HG03025 (cell line): ENCODE measurements around the gene BCOR.

Source experiments
- ATAC-seq: cut with Tn5 transposase; IDR thresholded peaks from one replicate; pipeline ENCODE4 v1.9.1; 2021; ENCODE audit warnings: mild to moderate bottlenecking, moderate library complexity; ENCODE audit not compliant: unreplicated experiment, low FRiP score

The BCOR gene

GRCh38 chrX:40099055-40099958 is 1.5 kb upstream of the BCOR start:
- ATAC-seq = no peak

- ATAC-seq = no peak
These were observed 701 bp upstream of the BCOR start for GRCh38 chrX:40098264-40099054.

- ATAC-seq = no peak
These were observed 636 bp downstream of the BCOR start for GRCh38 chrX:40097141-40097503.

GRCh38 chrX:40096395-40097091 is 1.2 kb downstream of the BCOR start:
- ATAC-seq = no peak

- no peak for ATAC-seq
These were observed 2.0 kb downstream of the BCOR start for GRCh38 chrX:40095583-40096394.

GRCh38 chrX:40094900-40095582 is 2.7 kb downstream of the BCOR start:
- ATAC-seq = no peak

- ATAC-seq = no peak
These were observed 3.5 kb downstream of the BCOR start for GRCh38 chrX:40094041-40094899.

- ATAC-seq = no peak
These were observed 4.2 kb downstream of the BCOR start for GRCh38 chrX:40093586-40093985.

GRCh38 chrX:40092808-40093435 is 4.8 kb downstream of the BCOR start:
- no peak for ATAC-seq

GRCh38 chrX:40091691-40092421 is 5.9 kb downstream of the BCOR start:
- no peak for ATAC-seq

GRCh38 chrX:40090961-40091360 is 6.8 kb downstream of the BCOR start:
- no peak for ATAC-seq

- no peak for ATAC-seq
These were observed 7.5 kb downstream of the BCOR start for GRCh38 chrX:40090050-40090804.

- no peak for ATAC-seq
These were observed 8.8 kb downstream of the BCOR start for GRCh38 chrX:40088803-40089540.

- no peak for ATAC-seq
These were observed 9.5 kb downstream of the BCOR start for GRCh38 chrX:40088299-40088625.

GRCh38 chrX:40087425-40088298 is 10.1 kb downstream of the BCOR start:
- no peak for ATAC-seq
